ENCODE results near the gene TCEANC2.
A peak's percentile ranks its signal among the peaks of the same experiment; 100 is the strongest.
"Not testable (repeated sequence)": the region's sequence is repeated elsewhere in the genome, so short reads cannot be mapped to it uniquely, and the experiment has no call there.

Gene TCEANC2

DNA sequence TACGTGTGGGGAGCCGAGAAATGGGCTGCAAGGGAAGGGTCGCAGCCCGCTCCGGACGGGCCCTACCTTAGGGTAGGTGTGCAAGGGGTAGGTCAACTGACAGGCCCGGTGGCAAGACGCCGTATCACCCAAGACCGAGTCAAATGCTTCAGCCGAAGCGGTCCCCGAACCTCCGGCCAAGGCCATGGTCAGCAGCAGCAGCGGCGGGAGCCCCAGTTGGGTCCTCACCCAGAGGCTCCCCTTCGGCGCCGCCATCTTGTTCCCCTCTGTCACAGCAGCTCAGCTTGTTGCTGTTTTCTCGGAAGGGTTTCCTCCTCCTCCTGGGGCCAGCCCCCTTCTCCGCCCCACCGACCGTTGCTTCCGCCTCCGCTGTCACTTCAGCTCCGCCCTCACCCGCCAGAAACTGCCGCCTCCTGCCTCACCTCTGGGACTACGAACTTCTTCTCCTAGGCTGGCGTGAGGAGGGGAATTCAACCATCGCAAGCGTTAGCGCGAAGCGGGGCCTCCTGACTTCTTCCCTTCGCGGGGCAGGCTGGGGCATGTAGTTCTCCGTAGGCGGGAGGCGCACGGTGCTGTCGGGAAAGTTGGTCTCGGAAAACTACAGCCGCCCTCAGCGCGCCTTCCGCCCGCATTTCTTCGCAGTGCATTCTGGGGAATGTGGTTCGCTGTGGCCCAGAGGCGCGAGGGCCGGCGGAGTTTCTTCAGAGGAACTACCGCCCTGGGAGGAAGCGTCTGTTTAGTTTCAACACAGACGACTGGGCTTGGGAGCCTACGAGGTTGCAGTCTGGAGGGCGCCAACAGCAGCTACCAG lies at the start of gene TCEANC2, which contains the start of gene TMEM59:
TCEANC2 (plus strand) TSS at position 675 of the 811 bp plus-strand sequence. CDS start 815 bp downstream, outside the sequence.
TMEM59 (minus strand) TSS at position 271 of the 811 bp plus-strand sequence; CDS start at position 255, 16 bp downstream.
- peak; percentile 66 to 99 (median 97) for DNase-seq

DNA sequence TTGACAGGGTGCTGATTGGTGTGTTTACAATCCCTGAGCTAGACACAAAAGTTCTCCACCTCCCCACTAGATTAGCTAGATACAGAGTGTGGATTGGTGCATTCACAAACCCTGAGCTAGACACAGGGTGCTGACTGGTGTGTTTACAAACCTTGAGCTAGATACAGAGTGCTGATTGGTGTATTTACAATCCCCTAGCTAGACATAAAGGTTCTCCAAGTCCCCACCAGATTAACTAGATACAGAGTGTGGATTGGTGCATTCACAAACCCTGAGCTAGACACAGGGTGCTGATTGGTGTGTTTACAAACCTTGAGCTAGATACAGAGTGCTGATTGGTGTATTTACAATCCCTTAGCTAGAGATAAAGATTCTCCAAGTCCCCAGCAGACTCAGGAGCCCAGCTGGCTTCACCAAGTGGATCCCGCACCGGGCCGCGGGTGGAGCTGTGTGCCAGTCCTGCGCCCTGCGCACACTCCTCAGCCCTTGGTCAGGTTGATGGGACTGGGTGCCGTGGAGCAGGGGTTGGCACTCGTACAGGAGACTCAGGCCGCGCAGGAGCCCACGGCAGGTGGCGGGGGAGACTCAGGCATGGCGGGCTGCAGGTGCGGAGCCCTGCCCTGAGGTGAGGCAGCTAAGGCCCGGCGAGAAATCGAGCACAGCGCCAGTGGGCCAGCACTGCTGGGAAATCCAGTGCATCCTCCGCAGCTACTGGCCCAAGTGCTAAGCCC lies 49.5 kb upstream of the TCEANC2 start:
- not testable (repeated sequence) for DNase-seq

DNA sequence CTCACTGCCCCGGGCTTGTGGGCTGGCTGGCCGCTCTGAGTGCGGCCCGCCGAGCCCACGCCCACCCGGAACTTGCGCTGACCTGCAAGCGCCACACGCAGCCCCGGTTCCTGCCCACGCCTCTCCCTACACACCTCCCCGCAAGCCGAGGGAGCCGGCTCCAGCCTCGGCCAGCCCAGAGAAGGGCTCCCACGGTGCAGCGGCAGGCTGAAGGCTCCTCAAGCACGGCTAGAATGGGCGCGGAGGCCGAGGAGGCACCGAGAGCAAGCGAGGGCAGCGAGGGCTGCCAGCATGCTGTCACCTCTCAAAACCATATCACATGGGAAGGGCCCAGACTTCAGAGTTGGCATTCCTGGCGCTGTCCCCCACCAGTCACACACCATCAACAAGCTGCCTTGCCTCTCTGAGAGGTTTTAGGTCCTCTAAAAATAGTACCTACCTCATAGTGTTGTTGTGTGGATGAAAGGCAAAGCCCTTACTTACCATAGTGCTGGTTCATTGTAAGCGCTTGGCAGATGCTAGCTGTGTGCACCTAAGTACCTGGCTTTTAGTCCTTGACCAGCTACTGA lies 48.8 kb upstream of the TCEANC2 start:
- no peak for DNase-seq

DNA sequence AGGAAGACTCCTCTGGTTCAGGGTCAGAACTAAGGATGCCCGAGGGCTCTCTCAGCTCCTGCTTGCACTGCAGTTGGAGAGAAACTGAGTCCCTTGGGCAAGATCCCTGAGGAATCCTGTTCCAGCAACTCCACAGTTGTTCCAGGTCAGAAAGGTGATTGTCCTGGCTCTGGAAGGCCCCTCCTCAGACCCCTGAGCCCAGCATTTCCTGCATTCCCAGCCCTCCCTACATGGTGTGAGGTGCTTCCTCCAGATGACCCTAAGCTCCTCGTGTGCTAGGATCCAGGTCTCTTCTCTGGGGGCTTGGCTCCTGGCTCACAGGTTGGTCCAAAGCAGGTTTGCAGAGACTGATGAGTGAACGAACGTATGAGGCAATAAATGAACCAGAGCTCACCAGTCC lies 46.9 kb upstream of the TCEANC2 start:
- no peak for DNase-seq

DNA sequence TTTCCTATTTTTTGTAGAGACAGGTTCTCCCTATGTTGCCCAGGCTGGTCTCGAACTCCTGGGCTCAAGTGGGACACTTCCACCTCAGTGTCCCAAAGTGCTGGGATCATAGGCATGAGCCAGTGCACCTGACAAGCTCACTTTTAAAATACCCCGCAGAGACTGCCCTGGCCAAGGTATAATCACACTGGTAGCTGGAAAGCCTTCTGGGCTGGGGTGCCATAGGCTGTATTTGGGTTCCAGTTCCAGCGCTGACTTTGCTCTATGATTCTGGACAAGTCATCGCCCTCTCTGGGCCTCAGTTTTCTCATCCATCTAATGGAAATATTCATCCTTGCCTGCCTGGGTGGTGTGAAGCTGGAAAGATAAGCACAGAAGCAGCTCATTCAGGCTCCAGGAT lies 45.8 kb upstream of the TCEANC2 start:
- DNase-seq, result no peak

DNA sequence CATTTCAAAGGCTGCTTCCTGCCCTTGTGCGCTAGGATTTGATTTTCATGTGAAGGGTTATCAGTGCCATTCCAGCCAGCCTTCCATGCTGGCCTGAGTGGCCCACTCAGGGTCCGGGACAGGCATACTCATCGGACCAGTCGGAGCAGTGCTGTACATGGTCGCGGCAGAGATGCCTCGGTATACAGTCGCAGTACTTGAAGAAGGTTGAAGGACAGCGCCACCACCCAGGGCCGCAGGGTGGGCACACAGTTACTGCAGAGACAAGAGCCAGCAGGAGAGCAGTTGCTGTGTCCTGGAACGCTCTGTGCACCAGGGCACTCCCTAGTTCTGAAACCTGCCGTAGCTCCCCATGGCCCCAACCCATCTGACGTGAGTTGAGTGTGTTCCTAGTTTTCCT lies 44.5 kb upstream of the TCEANC2 start:
- no peak for DNase-seq

DNA sequence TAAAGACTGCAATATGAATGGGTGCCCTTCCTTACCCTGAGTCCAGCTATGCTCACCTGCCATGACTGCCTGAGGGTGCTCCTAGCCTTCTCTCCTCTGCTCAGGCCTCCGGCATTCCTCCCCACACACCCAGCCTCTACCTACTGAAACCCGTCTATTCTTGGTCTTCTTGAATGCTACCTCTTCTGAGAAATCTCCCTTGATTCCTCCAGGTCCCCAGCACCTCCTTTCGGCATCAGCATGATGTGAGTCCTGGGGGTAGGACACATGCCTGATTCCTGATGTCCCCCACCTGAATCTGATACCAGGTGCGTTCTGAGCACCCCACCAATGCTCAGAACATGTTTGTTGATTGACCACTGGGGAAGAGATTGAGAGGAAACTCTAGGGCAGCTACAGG lies 44.0 kb upstream of the TCEANC2 start:
- DNase-seq, result no peak

DNA sequence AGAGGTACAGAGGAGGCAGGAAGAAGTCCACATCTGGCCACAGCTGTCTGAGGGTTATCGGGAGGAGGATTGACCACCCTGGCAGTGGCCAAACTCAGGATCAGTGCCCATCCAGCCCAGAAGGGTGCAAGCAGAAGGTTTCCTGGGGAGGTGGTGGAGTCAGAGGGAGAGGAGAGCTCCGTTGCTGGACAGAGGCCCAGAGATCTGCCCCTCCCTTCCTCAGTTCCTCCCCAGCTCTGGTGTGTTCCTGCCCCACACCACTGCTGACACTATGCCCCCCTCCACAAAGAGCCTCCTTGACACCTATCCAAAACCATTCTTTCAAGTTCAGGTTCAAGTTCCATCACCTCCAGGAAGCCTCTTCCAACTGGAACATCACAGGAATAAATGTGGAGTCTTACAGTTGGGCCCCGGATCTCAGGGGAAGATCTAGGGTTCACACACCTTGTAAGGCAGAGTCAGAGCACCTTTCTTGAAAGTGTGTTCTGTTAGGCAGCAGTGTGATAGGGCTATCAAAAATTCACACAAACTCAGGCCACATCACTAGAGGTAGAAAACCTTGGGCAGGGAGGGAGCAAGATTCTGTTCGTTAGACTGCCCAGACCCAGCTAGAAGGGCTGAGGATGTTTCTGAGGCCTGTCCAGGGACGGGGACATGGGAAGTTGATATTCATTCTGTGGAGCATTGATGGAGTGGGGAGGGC lies 42.8 kb upstream of the TCEANC2 start:
- no peak for DNase-seq

DNA sequence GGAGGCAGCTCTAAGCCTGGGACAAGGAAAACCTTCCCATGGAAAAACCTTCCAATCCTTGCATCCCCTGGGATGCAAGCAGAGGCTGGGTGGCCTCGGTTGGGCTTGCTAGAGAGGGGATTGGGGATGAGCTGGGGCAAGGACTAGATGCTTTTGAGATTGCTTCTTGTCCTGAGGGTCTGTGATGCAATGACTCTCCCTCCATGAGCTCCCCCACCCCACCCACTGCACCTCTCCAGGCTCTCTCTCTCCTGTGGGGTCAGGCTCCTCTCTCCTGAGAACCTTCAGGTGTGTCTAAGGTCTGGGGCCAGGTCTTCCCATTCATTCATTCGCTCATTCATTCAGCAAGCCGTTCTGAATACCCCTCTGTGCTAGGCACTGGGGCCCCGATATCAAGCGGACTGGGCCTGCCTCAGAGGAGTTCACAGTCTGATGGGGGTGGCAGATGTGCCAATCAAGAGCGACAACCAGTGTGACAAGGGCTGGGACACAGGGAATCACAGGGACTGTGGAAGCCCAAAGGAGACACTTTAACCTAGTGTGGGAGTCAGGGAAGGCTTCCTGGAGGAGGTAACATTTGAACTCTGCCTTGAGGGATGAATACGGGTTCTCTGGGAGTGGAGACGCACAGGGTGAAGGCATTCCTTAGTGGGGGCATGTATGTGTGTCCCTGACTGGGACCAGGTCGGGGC lies 41.9 kb upstream of the TCEANC2 start:
- no peak for DNase-seq

DNA sequence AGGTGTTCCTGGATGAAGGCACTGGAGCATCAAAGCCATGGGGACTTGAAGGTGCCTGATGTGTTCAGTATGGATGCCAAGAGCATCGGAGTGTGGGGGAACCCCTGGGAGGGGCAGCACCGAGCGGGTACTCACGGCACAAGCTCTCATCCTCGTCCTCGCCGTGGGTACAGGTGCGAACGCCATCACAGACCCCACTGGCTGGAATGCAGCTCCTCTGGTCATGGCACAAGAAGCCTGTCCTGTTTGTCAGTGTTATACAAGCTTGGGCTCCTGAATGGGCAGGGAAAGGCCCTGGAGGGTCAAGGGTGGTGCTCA lies 41.4 kb upstream of the TCEANC2 start:
- DNase-seq, result no peak

DNA sequence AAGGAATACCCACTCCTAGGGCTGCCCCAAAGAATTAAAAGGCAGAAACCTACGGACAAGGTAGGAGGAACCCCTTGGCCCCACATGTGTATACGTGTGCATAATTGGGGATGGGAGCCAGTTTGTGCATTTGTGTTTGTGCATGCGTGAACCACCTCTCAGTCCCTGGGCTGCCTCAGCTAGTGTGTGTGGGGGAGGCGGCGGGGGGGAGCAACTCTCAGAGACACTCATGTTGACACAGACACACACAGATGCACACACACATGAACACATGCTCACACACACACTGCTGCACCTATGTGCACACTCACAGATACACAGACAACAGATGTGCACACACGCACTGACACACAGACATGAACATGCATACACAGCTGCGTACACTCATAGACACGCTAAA lies 40.5 kb upstream of the TCEANC2 start:
- DNase-seq, result no peak

DNA sequence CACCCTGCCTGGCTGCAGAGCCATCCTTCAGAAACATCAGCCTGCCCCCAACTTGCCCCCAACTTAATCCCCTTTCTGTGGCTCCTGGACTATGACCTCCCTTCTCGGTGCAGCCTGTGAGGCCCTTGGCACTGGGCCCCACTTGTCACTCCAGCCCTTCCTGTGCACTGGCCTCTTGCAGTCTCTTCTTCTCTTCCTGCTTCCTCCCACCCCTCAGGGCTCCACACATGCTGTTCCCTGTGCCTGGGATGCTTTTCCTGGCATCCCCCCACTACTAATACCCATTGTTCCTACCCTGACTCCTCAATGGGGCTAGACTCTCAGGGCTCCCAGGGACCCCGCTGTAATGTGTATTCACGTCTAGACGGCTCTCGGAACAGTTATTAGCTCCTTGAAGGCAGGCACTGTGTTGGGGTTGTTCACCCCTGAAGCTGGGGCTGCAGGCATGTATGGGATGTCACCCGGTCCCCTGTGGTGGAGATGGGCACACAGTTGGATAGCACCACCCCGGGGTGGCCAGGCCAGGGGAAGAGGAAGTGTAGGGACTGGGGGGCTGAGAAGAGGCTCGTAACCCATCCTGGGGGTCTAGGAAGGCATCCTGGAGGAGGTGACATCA lies 39.9 kb upstream of the TCEANC2 start:
- no peak for DNase-seq

DNA sequence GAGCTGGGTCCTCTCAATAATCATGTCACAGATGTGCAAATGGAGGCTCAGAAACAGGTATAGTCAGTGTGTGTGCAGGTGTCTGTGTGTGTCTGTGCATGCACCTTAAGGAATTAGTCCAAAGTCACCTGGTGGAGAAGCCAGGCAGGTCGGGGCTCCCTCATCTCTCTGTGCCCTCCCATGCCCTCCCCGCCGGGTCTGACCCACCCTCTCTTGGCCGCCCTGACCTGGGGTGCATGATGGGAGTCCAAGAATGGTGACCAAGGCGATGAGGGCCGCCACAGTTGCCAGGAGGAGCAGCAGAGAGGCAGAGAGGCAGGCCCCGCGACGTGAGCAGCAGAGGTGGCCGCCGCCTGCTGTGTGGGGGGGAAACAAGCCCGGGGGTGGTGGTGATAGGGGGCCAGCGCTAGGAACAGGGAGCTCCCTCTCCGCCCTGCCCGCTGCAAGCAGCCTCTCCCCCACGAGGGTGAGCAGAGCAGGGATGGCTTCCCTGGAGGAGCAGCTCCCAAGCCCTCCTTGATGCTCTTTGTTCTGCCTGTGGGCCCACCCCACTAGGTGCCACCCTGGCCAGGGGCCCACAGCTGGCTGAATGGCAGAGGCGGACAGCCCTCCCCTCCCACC lies 39.3 kb upstream of the TCEANC2 start:
- no peak for DNase-seq

DNA sequence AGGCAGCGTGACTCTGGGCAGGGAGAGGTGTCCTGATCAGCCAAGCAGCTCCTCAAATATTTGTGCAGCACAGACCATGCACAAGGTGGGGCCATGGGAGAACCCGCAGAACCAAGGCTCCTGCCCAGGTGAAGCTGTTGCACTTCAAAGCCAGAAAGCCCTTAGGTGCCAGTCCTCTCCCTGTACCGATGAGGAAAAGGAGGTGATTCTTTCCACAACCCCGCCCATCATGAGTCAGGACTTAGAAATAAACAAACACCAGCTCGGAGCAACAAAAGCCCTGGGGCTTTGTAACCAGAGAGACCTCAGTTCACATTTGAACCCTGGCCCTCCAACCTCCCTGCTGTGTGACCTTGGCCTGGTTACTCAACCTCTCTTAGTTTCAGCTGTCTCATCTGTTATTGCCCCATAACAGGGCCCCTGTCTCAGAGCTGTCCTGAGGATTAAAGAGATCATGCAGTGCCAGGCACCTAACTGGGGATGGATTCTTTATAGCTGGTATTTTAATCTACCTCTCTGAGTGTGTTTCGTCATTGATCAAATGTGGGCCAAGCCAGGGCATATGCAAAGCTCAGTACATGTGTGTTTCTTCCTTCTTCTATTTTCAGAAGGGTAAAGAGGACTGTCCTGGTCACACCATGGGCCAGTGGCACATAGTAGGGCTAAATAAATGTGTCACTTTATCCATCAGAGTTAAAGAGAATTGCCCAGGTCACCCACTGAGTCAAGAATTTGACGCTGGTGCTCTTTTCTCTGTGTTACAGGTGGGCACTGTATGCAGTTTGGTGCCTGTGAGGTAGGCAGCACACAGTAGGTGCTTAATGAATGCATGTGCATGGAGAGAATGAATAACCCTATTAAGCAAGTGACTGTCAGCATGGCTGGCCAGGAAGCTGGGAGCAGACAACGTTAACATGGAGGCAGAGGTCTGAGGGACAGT lies 36.8 kb upstream of the TCEANC2 start:
- DNase-seq, result no peak

DNA sequence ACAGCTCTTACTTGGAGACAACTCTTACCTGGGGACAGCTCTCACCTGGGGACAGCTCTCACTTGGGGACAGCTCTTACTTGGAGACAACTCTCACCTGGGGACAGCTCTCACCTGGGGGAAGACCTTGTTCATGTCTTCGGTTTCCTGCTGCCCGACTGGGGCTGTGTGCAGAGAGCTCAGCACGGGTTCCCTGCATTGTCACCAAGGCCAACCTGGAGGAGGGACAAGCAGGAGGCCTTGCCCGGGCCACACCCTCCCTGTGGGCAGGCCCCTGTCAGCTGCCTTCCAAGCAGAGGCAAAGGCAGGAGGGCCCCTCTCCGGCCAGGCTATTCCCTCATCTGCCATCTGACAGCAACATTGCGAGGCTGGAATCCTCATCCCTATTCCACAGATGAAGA lies 35.4 kb upstream of the TCEANC2 start, which contains the start of gene LDLRAD1:
LDLRAD1 (minus strand) TSS at position 208 of the 400 bp plus-strand sequence; CDS start at position 134, 74 bp downstream.
- DNase-seq, result no peak

DNA sequence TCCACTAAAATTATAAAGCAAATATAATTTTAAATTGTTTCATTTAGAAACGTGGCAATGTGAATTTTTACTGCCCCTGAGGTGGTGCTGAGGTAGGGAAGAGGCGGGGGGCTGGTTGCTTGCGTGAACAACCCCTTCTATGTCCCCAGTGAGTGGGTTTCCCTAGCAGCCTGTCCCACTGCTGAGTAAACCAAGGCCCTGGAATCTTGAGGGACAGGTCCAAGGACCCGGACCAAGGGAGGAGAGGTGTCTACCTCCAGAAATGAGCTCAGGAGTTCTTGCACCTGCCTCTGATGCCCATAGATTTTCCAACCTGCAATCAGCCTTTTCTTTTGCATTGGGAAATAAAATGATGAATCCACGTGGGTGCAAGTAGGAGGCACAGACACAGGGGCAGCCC lies 34.8 kb upstream of the TCEANC2 start:
- no peak for DNase-seq

DNA sequence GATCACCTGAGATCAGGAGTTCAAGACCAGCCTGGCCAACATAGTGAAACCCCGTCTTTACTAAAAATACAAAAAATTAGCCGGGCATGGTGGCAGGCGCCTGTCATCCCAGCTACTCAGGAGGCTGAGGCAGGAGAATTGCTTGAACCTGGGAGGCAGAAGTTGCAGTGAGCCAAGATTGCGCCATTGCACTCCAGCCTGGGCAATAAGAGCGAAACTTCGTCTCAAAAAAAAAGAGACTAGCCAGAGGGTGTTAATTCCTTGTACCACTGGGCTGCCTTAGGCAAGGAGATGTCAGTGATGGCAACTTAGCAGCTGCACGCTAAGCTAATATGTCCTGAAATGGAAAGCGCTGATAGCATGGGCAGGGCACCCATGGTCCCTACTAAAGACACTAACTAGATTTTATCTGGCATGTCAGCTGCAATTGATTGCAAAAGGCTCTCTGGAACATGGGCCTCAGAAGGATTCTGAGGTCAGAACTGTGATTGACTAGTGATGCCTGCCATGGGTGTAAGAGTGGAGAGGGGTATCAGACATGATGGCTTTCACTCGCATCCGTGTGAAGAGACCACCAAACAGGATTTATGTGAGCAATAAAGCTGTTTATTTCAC lies 33.7 kb upstream of the TCEANC2 start:
- not testable (repeated sequence) for DNase-seq

DNA sequence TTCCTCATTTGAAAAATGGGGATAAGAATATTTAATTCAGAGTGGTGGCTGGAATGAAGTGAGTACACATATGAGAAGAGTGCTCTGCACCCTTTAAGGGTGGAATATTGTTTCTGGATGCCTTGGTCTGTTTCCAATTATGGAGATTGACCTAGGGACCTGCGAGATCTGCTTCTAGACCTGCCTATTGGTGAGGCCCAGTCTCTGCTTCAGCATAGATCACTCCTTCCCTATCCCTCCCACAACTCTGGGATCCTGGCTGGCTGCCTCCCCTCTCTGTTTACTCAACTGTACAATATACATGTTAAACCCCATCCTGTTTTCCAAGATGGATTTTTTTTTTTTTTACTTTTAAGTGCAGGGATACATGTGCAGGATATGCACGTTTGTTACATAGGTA lies 29.1 kb upstream of the TCEANC2 start:
- DNase-seq, result no peak
